HFFc6 (cell line): Measurements from ENCODE around the gene GRB2. TPM values are rescaled to one million over a fixed set of nuclear protein-coding genes. Genes with fewer than 3 reads are reported as not detected.

Experiments
- DNase-seq: peaks from one replicate; pipeline ENCODE4 v3.0.0-alpha.2; 2018
- H3K27ac Mint-ChIP-seq: 2 replicates; pipeline ENCODE4 v1.8.0; 2020; ENCODE audit warnings: mild to moderate bottlenecking, mixed read lengths
- H3K27me3 Mint-ChIP-seq: 2 replicates; pipeline ENCODE4 v1.8.0; 2021; ENCODE audit warnings: mild to moderate bottlenecking, moderate library complexity, mixed read lengths; ENCODE audit not compliant: insufficient read depth
- H3K36me3 Mint-ChIP-seq: 2 replicates; pipeline ENCODE4 v1.8.0; 2021; ENCODE audit warnings: low read depth, mixed read lengths
- H3K4me1 Mint-ChIP-seq: 2 replicates; pipeline ENCODE4 v1.8.0; 2020; ENCODE audit warnings: low read depth, mixed read lengths
- H3K4me3 Mint-ChIP-seq: 2 replicates; pipeline ENCODE4 v1.8.0; 2020; ENCODE audit warnings: mild to moderate bottlenecking, moderate library complexity, mixed read lengths
- H3K9me3 Mint-ChIP-seq: 2 replicates; pipeline ENCODE4 v1.8.0; 2020; ENCODE audit warnings: mild to moderate bottlenecking, mixed read lengths
- CTCF ChIP-seq: fragments of 200-600 bp; sonication (generic); IDR thresholded peaks from 2 replicates; pipeline ENCODE4 v1.5.0; 2021; ENCODE audit warnings: antibody characterized with exemption, mild to moderate bottlenecking
- total RNA-seq, 6 experiments: library from RNA; stranded (reverse); fragmentation: NEBNext Ultra II Directional; extraction: Animal tissue kit (Norgen Biotek cat#: 25700); gene quantifications; 2 replicates in 1 of 6; 3 replicates in 5 of 6; pipeline ENCODE4 v1.2.3, GENCODE V29; 2021

The GRB2 gene
- total RNA-seq, 6 experiments from 2014 or later = 104 to 138 (median 116) TPM

GRCh38 chr17:75367312-75367711 lies 38.2 kb downstream of the GRB2 start:
- Mint-ChIP-seq H3K27ac (no peak overlapping the region), H3K9me3 (no peaks in the 10 kb centered on the region), H3K4me1 (peaks cover 75% of the 10 kb centered on the region), H3K36me3 (no peaks in the 10 kb centered on the region; the same call in 1 of the 2 replicates), H3K27me3 (no peaks in the 10 kb centered on the region), H3K4me3 (no peak overlapping the region)
- peak; percentile 32 for DNase-seq
- TF ChIP-seq CTCF = no peak

GRCh38 chr17:75366432-75366831 lies 39.0 kb downstream of the GRB2 start:
- H3K36me3 Mint-ChIP-seq = no peaks in the 10 kb centered on the region; the same call in 1 of the 2 replicates
- no peak overlapping the region for H3K27ac Mint-ChIP-seq
- no peak overlapping the region for H3K4me3 Mint-ChIP-seq
- no peak for DNase-seq
- no peak for TF ChIP-seq CTCF
- H3K4me1 Mint-ChIP-seq = peaks cover 83% of the 10 kb centered on the region
- H3K9me3 Mint-ChIP-seq = no peaks in the 10 kb centered on the region
- H3K27me3 Mint-ChIP-seq = no peaks in the 10 kb centered on the region

- Mint-ChIP-seq H3K4me1 (peaks cover 84% of the 10 kb centered on the region), H3K27ac (no peak overlapping the region), H3K4me3 (peak overlapping the region; percentile 16), H3K27me3 (no peaks in the 10 kb centered on the region), H3K36me3 (no peaks in the 10 kb centered on the region; the same call in 1 of the 2 replicates), H3K9me3 (no peaks in the 10 kb centered on the region)
- DNase-seq = no peak
- TF ChIP-seq CTCF = no peak
Measured at GRCh38 chr17:75365931-75366275, 39.6 kb downstream of the GRB2 start.

GRCh38 chr17:75365009-75365930 lies 40.2 kb downstream of the GRB2 start:
- H3K27ac Mint-ChIP-seq = no peak overlapping the region
- TF ChIP-seq CTCF = no peak
- peaks cover 88% of the 10 kb centered on the region for H3K4me1 Mint-ChIP-seq
- peak overlapping the region; percentile 16 for H3K4me3 Mint-ChIP-seq
- no peaks in the 10 kb centered on the region for H3K27me3 Mint-ChIP-seq
- H3K9me3 Mint-ChIP-seq = no peaks in the 10 kb centered on the region
- no peaks in the 10 kb centered on the region; the same call in 1 of the 2 replicates for H3K36me3 Mint-ChIP-seq
- no peak for DNase-seq

- peaks cover 90% of the 10 kb centered on the region for H3K4me1 Mint-ChIP-seq
- H3K4me3 Mint-ChIP-seq = peak overlapping the region; percentile 54
- no peak for TF ChIP-seq CTCF
- no peaks in the 10 kb centered on the region for H3K9me3 Mint-ChIP-seq
- H3K27me3 Mint-ChIP-seq = no peaks in the 10 kb centered on the region
- peak; percentile 86 for DNase-seq
- no peaks in the 10 kb centered on the region; the same call in 1 of the 2 replicates for H3K36me3 Mint-ChIP-seq
- peak overlapping the region; percentile 34 for H3K27ac Mint-ChIP-seq
Measured at GRCh38 chr17:75364078-75364477, 41.4 kb downstream of the GRB2 start.
